T-helper 17 cell (primary cell): ENCODE results near the gene MRPL24. TPM values are rescaled to one million over a fixed set of nuclear protein-coding genes. Genes with fewer than 3 reads are reported as not detected.
A peak's percentile ranks its signal among the peaks of the same experiment; 100 is the strongest.

Experiments used
- ATAC-seq: fragments of 150-1000 bp; cut with Tn5 transposase; 2 replicates; pipeline ENCODE4 v1.10.0; 2021; ENCODE audit warnings: mild to moderate bottlenecking, moderate library complexity
- DNase-seq, 3 donors: peaks; one replicate each; pipeline versions ENCODE4 v3.0.0 to v3.0.0-alpha.2; 2020 to 2021
- H3K9me3 ChIP-seq: one replicate; pipeline ENCODE4 v1.7.0; 2013; ENCODE audit warnings: low read length, mild to moderate bottlenecking; ENCODE audit not compliant: control insufficient read depth, poor library complexity, severe bottlenecking
- H3K27ac Mint-ChIP-seq: one replicate; pipeline ENCODE4 v1.8.0; 2022; ENCODE audit warnings: mild to moderate bottlenecking, moderate library complexity, mixed read lengths
- H3K27me3 Mint-ChIP-seq: one replicate; pipeline ENCODE4 v1.8.0; 2022; ENCODE audit warnings: mixed read lengths
- H3K36me3 Mint-ChIP-seq: one replicate; pipeline ENCODE4 v1.8.0; 2022; ENCODE audit warnings: low read depth, mixed read lengths
- H3K4me1 Mint-ChIP-seq: one replicate; pipeline ENCODE4 v1.8.0; 2022; ENCODE audit warnings: mild to moderate bottlenecking, mixed read lengths
- H3K4me3 Mint-ChIP-seq: one replicate; pipeline ENCODE4 v1.8.0; 2022; ENCODE audit warnings: mild to moderate bottlenecking, moderate library complexity, mixed read lengths
- total RNA-seq, 4 donors: library from RNA in 2 of 4; stranded (reverse) in 2 of 4; gene quantifications; one replicate each; pipeline ENCODE4 v1.2.3 and lab custom pipeline; 2022 to 2026

The MRPL24 gene
- total RNA-seq, 2 donors from 2014 or later, result 18.7 to 25.1 TPM

DNA sequence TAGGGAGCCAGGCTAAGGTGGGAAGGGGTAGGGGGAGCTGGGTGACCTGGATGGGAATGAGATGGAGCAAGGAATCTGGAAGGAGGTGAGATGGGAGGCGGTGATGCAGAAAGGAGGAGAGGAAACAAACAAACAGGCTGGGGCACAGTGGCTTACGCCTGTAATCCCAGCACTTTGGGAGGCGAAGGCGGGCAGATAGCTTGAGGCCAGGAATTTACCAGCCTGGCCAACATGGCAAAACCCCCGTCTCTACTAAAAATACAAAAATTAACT, 46.3 kb downstream of the MRPL24 start:
- H3K4me1 Mint-ChIP-seq, result peaks cover 27% of the 10 kb centered on the region
- peaks cover 24% of the 10 kb centered on the region for H3K36me3 Mint-ChIP-seq
- no peaks in the 10 kb centered on the region for H3K9me3 ChIP-seq
- H3K27me3 Mint-ChIP-seq, result peaks cover 83% of the 10 kb centered on the region
- no peak for DNase-seq
- no peak for ATAC-seq
- H3K27ac Mint-ChIP-seq, result no peak overlapping the region
- H3K4me3 Mint-ChIP-seq, result no peak overlapping the region

DNA sequence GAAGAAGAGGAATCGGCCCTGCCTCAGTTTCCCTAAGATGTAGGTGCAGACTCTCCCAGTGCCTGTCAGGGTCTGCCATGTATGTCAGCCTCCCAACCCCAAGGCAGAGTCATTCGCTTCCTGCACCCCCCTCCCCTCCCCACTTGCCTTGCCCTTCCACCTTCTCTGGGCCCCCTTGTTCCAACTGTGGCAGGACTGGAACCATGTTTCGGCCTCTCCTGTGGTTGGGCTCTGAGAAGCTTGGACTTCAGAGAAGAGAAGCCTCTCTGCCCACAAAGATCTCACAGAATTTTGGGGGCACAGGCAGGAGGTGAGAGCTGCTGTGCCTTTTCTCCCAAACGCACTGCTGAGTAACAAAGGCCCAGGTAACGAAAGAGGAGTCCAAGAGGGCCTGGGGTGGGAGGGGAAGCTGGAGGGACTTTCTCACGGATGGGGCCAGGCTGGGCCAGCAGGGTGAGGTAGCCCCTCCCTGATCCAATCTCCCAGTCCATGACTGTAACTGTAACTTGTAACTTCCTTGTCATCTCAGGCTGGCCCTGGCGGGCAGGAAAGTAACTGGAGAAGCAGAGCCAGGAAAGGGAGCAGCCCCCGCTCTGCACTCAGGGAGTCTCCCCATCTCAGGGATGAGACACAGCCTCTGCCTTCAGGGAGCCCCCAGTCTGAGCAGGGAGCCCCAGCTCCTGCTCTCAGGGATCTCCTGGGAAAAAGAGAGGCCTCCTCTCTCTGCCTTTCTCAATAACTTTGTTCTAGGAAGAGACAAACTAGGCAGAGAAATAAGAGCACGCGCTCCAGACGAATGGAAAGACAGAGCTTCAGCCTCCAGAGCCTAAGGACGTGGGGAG, 46.8 kb downstream of the MRPL24 start:
- no peak overlapping the region for H3K4me3 Mint-ChIP-seq
- DNase-seq (no peak), ATAC-seq (no peak)
- peaks cover 27% of the 10 kb centered on the region for H3K36me3 Mint-ChIP-seq
- H3K27ac Mint-ChIP-seq, result no peak overlapping the region
- peaks cover 31% of the 10 kb centered on the region for H3K4me1 Mint-ChIP-seq
- H3K9me3 ChIP-seq, result no peaks in the 10 kb centered on the region
- peaks cover 84% of the 10 kb centered on the region for H3K27me3 Mint-ChIP-seq

GRCh38 chr1:156692925-156693847, 47.7 kb downstream of the MRPL24 start:
- H3K27me3 Mint-ChIP-seq, result peaks cover 81% of the 10 kb centered on the region
- H3K4me1 Mint-ChIP-seq, result peaks cover 29% of the 10 kb centered on the region
- peak overlapping the region; percentile 71 for H3K4me3 Mint-ChIP-seq
- no peak overlapping the region for H3K27ac Mint-ChIP-seq
- ATAC-seq (peak; percentile 21), DNase-seq (no peak)
- H3K36me3 Mint-ChIP-seq, result peaks cover 24% of the 10 kb centered on the region
- H3K9me3 ChIP-seq, result no peaks in the 10 kb centered on the region

- Mint-ChIP-seq H3K4me3 (no peak overlapping the region), H3K4me1 (peaks cover 29% of the 10 kb centered on the region), H3K27ac (no peak overlapping the region), H3K27me3 (peaks cover 76% of the 10 kb centered on the region), H3K36me3 (peaks cover 24% of the 10 kb centered on the region)
- no peaks in the 10 kb centered on the region for H3K9me3 ChIP-seq
- ATAC-seq (no peak), DNase-seq (no peak)
Measured at GRCh38 chr1:156692441-156692924, 48.4 kb downstream of the MRPL24 start.

DNA sequence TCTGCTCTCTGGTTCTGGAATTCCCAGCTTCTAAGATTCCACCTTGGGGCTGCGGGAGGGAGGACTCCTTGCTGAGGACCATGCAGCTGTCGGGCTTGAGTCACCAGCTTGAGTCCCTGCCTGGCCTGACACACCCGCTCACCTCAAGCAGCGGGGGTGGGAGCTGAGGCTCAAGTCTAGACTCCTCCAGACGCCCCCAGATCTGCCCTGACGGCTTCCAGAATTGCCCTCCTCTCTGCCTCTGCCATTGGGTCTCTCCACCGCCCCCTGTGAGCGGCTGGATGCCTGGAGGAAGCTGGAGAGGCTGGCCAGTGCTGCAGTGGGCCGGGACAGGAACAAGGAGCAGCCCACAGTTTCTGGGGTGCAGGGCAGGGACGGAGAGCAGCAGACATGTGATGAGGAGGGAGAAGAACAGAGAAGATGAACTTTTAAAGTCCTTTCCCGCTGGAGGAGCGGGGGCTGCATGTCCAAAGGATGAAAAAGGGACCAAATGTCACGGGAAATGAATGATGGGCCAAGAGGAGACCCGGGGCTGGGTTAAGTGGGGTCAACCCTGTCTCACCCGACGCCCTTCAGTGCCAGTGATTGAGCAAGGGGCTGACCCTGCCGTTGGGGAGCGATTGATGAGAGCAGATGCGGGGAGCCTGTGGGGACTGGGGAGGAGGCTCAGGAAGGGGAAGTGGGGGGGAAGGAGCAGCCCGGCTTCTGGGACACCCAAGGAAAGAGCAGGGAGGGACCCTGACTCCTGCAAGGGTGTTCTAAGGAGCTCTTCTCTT, 49.0 kb downstream of the MRPL24 start:
- H3K4me3 Mint-ChIP-seq, result no peak overlapping the region
- no peak overlapping the region for H3K27ac Mint-ChIP-seq

GRCh38 chr1:156691191-156691590, 49.7 kb downstream of the MRPL24 start:
- ATAC-seq, result no peak
- Mint-ChIP-seq H3K4me1 (peaks cover 27% of the 10 kb centered on the region), H3K36me3 (peaks cover 18% of the 10 kb centered on the region), H3K27ac (no peak overlapping the region), H3K27me3 (peaks cover 63% of the 10 kb centered on the region), H3K4me3 (no peak overlapping the region)
- no peaks in the 10 kb centered on the region for H3K9me3 ChIP-seq
- no peak for DNase-seq

More for the DNA sequence above, 49.0 kb downstream of the MRPL24 start:
- Mint-ChIP-seq H3K4me1 (peaks cover 29% of the 10 kb centered on the region), H3K36me3 (peaks cover 21% of the 10 kb centered on the region), H3K27me3 (peaks cover 70% of the 10 kb centered on the region)
- ATAC-seq (no peak), DNase-seq (no peak)
- H3K9me3 ChIP-seq, result no peaks in the 10 kb centered on the region

DNA sequence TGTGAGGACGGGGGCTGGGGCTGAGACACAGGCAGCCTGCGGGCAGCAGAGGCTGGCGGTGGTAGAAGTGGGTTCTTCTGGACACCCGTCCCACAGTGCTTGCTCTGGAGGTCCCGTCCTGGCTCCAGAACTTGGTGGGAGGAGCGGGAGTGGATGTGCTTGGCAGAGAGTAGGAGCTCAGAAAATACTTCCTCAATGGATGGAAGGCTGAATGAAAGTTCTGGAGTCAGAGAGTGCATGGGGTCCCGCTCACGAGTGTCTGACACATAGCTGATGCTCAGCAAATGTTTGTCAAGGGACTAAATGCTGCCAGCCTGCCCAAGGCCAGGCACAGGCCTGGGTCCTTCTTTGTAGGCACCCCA, 50.2 kb downstream of the MRPL24 start:
- Mint-ChIP-seq H3K27me3 (peaks cover 62% of the 10 kb centered on the region), H3K4me3 (no peak overlapping the region), H3K4me1 (peaks cover 27% of the 10 kb centered on the region), H3K36me3 (peaks cover 18% of the 10 kb centered on the region), H3K27ac (no peak overlapping the region)
- no peaks in the 10 kb centered on the region for H3K9me3 ChIP-seq
- ATAC-seq (no peak), DNase-seq (no peak)

DNA sequence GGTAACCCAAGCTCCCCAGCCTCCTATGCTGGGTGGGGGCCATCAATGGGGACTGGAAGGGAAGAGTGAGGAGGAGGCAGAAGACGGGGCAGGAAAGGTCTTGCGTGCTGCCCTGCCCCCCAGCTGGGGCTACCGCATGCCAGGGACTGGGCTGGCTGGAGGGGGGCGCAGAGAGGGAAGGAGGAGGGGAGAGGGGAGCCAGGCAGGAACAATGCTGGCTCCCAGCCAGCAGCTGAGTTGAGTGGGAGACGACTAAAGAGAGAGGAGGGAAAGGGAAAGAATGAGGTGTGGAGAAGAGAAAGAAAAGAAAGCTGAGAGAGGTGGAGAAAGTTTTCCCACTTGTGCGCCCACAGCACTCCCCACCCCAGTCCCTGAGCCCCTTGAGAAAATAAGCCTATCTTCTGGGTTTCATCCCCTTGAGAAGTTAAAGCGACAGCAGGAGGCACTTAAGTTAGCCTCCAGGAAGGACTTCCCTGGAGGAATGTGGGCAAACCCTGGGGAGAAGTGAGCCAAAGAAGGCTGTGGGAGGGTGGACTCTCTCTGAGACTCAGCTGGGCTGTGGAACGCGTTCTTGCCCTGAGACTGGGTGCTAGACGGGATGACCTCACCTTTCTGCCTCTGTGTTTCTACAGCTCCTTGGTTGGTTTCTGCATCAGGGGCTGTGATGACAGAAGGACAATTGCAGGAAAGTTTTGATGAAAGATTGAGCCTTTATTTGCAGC, 50.8 kb downstream of the MRPL24 start:
- peaks cover 62% of the 10 kb centered on the region for H3K27me3 Mint-ChIP-seq
- peak overlapping the region; percentile 76 for H3K27ac Mint-ChIP-seq
- no peaks in the 10 kb centered on the region for H3K9me3 ChIP-seq
- peaks cover 27% of the 10 kb centered on the region for H3K4me1 Mint-ChIP-seq
- ATAC-seq, result no peak
- no peak for DNase-seq
- H3K4me3 Mint-ChIP-seq, result no peak overlapping the region
- peaks cover 18% of the 10 kb centered on the region for H3K36me3 Mint-ChIP-seq

DNA sequence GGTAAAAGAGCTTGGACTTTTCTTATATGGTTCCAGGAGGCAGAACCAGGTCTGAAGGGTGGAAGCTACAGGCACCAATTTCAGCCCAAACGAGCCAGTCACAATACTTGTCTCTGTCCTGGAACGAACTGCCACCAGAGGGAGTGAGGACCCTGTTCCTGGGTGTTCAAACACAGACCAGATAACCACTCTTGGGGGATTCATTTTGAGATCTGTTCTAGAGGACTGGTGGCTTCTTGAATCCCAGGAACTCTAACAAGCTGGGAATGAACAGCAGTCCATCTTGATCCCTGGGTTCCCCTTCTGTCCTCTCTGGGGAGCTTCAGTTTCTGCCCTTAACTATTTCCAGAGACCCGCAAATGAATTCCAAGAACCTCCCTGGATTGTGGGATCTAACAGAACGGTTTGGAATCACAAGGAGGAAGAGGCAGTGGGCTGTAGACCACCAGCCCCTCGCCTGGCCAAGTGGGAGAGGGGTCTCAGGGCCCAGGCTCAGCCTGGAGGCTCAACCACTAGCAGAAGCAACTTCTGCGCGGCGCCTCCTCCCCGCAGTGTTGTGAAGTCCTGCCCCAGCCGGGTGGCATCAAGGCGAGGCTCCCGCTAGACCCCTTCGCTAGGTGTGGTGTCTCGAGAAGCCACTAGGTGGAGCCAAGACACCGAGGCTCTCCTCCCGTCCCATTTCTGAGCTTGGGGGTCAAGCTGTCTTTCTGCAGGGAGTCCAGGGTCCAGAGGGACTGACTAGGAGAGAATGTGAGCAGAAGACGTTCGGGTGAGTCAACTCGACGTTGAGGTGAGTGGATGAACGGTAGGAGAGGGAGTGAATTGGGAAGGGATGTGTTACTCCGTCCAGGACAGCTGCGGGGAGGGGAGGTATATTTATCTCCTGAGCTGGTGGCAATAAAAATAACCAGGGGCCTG, 51.6 kb downstream of the MRPL24 start:
- H3K27ac Mint-ChIP-seq, result peak overlapping the region; percentile 76
- H3K27me3 Mint-ChIP-seq, result peaks cover 56% of the 10 kb centered on the region
- H3K4me1 Mint-ChIP-seq, result peaks cover 28% of the 10 kb centered on the region
- peaks cover 15% of the 10 kb centered on the region for H3K36me3 Mint-ChIP-seq
- ATAC-seq (peak; percentile 98), DNase-seq (peak; percentile 60 to 62 (median 62))
- no peaks in the 10 kb centered on the region for H3K9me3 ChIP-seq
- H3K4me3 Mint-ChIP-seq, result peak overlapping the region; percentile 53
